Renal cortical epithelial cell (primary cell): Measurements from ENCODE around the gene KCNG2. TPM values are rescaled to one million over a fixed set of nuclear protein-coding genes. Genes with fewer than 3 reads are reported as not detected.
"Not testable (repeated sequence)": the region's sequence is repeated elsewhere in the genome, so short reads cannot be mapped to it uniquely, and the experiment has no call there.

Source experiments
- DNase-seq: peaks from one replicate; pipeline ENCODE4 v3.0.0-alpha.2; 2011; ENCODE audit warnings: low read depth
- total RNA-seq: library from RNA; depleted of rRNA; stranded (reverse); fragments of >200 nt; gene quantifications from 2 replicates; pipeline ENCODE4 v1.2.3, GENCODE V29; 2014

KCNG2 gene
- total RNA-seq, 1 donor from 2014 or later = 0.20 TPM

- no peak for DNase-seq
Measured at GRCh38 chr18:79869591-79870300, 72.0 kb downstream of the KCNG2 start.

GRCh38 chr18:79870301-79871025 lies 72.7 kb downstream of the KCNG2 start:
- no peak for DNase-seq

- no peak for DNase-seq
Measured at GRCh38 chr18:79871026-79871390, 73.3 kb downstream of the KCNG2 start.

- DNase-seq = no peak
Measured at GRCh38 chr18:79871481-79872091, 73.8 kb downstream of the KCNG2 start.

- DNase-seq = no peak
Measured at GRCh38 chr18:79872527-79873444, 75.0 kb downstream of the KCNG2 start.

- DNase-seq = no peak
Measured at GRCh38 chr18:79873449-79874110, 75.8 kb downstream of the KCNG2 start.

GRCh38 chr18:79874553-79875530 lies 77.1 kb downstream of the KCNG2 start:
- DNase-seq = no peak

- no peak for DNase-seq
Measured at GRCh38 chr18:79875531-79875919, 77.8 kb downstream of the KCNG2 start.

- no peak for DNase-seq
Measured at GRCh38 chr18:79875931-79876461, 78.3 kb downstream of the KCNG2 start.

- DNase-seq = no peak
Measured at GRCh38 chr18:79876497-79876896, 78.8 kb downstream of the KCNG2 start.

GRCh38 chr18:79877163-79878091 lies 79.7 kb downstream of the KCNG2 start:
- no peak for DNase-seq

- DNase-seq = not testable (repeated sequence)
Measured at GRCh38 chr18:79878246-79878645, 80.5 kb downstream of the KCNG2 start.

GRCh38 chr18:79878741-79879378 lies 81.1 kb downstream of the KCNG2 start:
- no peak for DNase-seq

GRCh38 chr18:79879566-79879965 lies 81.8 kb downstream of the KCNG2 start:
- DNase-seq = no peak

- no peak for DNase-seq
Measured at GRCh38 chr18:79881695-79882094, 84.0 kb downstream of the KCNG2 start.

- DNase-seq = no peak
Measured at GRCh38 chr18:79882522-79883241, 84.9 kb downstream of the KCNG2 start.

GRCh38 chr18:79883461-79884293 lies 85.9 kb downstream of the KCNG2 start:
- DNase-seq = no peak
